Activated T-cell treated with anti-CD3 and anti-CD28 coated beads, Interleukin-2, amount 50 U/mL, for 24 hours (primary cell): ENCODE results near the gene PLSCR5.

Experiments
- DNase-seq: peaks from one replicate; pipeline ENCODE4 v3.0.0-alpha.2; 2020
- H3K27ac Mint-ChIP-seq: 2 replicates; pipeline ENCODE4 v1.8.0; 2020; ENCODE audit warnings: mild to moderate bottlenecking, mixed read lengths
- H3K27me3 Mint-ChIP-seq: 2 replicates; pipeline ENCODE4 v1.8.0; 2020; ENCODE audit warnings: mixed read lengths
- H3K36me3 Mint-ChIP-seq: 2 replicates; pipeline ENCODE4 v1.8.0; 2020; ENCODE audit warnings: low read depth, mixed read lengths
- H3K4me1 Mint-ChIP-seq: 2 replicates; pipeline ENCODE4 v1.8.0; 2020; ENCODE audit warnings: low read depth, mixed read lengths
- H3K4me3 Mint-ChIP-seq: 2 replicates; pipeline ENCODE4 v1.8.0; 2020; ENCODE audit warnings: mild to moderate bottlenecking, moderate library complexity, mixed read lengths
- H3K9me3 Mint-ChIP-seq: 2 replicates; pipeline ENCODE4 v1.8.0; 2020; ENCODE audit warnings: mixed read lengths

PLSCR5 gene

DNA sequence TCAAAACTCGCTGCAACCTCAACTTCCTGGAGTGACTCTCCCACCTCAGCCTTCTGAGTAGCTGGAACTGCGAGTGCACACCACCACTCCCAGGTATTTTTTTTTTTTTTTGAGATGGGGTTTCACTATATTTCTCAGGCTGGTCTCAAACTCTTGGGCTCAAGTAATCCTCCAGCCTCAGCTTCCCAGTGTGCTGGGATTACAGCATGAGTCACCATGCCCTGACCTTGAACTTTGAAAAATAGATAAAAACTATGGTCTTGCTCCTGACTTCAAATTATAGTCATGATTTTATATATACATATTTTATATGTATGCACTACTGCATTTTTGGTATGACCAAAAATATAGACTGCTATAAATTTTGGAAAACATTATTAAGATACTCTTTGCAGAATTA lies 6.9 kb upstream of the PLSCR5 start:
- Mint-ChIP-seq H3K27ac (no peak overlapping the region), H3K4me3 (no peak overlapping the region)

DNA sequence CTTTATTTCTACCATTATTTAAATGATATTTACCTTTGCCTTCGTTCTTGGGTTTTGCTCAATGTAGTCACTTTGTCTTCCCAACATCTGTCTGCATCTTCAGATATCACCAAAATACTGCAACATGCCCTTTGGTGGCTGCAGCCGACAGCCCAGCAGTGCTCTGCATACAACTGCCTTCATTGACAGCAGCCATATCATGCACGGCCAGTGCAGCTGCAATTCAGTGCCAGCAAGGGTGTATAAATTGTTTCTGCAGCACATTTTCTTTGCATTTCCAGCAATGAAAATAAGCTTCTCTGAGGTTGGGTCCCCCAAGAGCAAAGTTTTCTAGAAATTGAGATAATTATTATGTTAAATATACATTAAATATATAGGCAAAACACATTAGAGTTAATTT lies 6.0 kb upstream of the PLSCR5 start:
- H3K27ac Mint-ChIP-seq: no peak overlapping the region
- no peaks in the 10 kb centered on the region for H3K9me3 Mint-ChIP-seq
- H3K4me1 Mint-ChIP-seq: no peaks in the 10 kb centered on the region
- no peak overlapping the region for H3K4me3 Mint-ChIP-seq
- no peak for DNase-seq
- H3K27me3 Mint-ChIP-seq: peaks cover 22% of the 10 kb centered on the region
- H3K36me3 Mint-ChIP-seq: no peaks in the 10 kb centered on the region

More for the DNA sequence above, 6.9 kb upstream of the PLSCR5 start:
- H3K36me3 Mint-ChIP-seq: no peaks in the 10 kb centered on the region
- no peaks in the 10 kb centered on the region for H3K4me1 Mint-ChIP-seq
- no peak for DNase-seq
- H3K27me3 Mint-ChIP-seq: peaks cover 16% of the 10 kb centered on the region
- no peaks in the 10 kb centered on the region for H3K9me3 Mint-ChIP-seq

DNA sequence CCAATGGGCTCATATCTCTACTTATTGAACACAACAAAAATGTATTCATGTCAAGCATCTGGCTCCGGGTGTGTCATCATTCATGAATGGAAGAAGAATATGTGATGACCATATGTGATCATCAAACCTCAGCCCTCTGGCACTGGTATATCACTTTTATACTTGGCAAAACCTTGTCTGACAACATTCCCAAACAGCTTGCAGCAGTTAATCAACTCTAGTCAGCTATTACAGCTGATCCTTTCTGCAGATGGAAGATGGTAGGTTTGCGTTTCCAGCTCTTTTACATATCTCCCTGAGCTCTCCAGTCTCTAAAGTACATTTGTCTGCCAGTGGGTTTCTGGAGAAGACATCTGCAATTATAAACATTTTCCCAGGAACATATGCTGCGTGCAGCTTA lies 6.6 kb downstream of the PLSCR5 start:
- H3K4me1 Mint-ChIP-seq: no peaks in the 10 kb centered on the region
- no peaks in the 10 kb centered on the region for H3K9me3 Mint-ChIP-seq
- peaks cover 7% of the 10 kb centered on the region for H3K27me3 Mint-ChIP-seq
- H3K36me3 Mint-ChIP-seq: no peaks in the 10 kb centered on the region
- no peak overlapping the region for H3K4me3 Mint-ChIP-seq
- no peak overlapping the region for H3K27ac Mint-ChIP-seq
- DNase-seq: no peak

DNA sequence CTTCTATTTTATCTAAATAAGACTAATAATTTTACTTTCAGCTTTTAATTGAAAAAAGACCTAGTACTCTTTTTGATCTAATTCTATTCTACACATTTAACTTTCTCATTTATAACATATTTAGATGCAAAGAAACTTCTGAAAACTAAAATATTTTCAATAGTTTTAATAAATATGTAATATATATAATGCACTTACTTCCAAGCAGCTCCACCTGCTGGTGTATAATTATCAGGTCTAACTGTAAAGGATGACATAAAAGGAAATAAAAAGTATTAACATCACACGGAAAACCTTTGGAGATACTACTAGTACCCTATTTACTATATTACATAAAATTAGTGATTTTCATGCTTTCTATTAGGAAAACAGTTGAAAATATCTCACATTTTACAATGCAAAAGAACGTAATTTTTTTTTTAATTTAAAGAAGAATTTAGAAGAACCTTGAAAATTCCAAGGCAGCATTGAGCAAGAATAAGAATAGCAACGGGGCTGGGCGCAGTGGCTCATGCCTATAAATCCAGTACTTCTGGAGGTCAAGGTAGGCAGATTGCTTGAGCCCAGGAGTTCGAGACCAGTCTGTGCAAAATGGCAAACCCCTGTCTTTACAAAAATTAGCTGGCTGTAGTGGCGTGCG lies 10.2 kb downstream of the PLSCR5 start:
- no peaks in the 10 kb centered on the region for H3K9me3 Mint-ChIP-seq
- peaks cover 4% of the 10 kb centered on the region for H3K27me3 Mint-ChIP-seq
- H3K4me1 Mint-ChIP-seq: no peaks in the 10 kb centered on the region
- no peaks in the 10 kb centered on the region for H3K36me3 Mint-ChIP-seq
- H3K4me3 Mint-ChIP-seq: no peak overlapping the region
- H3K27ac Mint-ChIP-seq: no peak overlapping the region
- no peak for DNase-seq

DNA sequence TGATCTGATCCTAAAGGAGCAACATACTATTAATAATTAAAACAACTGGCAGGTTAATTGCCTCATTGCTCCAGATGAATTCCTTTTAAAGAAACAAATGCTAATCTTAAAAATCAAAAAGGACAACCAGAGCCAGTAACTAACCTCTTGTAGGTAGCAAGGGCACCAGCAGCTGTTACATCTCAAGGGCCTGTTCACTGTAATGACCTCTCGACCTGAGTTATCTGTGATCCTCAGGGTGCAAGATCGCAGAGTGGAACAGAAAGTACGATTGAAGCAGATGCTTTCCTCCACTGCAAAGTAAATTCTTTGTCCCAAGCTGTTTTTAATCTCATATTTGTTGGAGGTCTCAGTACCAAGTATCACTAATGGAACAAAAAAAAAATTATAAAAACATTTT lies 11.4 kb downstream of the PLSCR5 start:
- Mint-ChIP-seq H3K4me1 (no peaks in the 10 kb centered on the region), H3K27ac (no peak overlapping the region), H3K36me3 (no peaks in the 10 kb centered on the region), H3K27me3 (no peaks in the 10 kb centered on the region), H3K4me3 (no peak overlapping the region), H3K9me3 (no peaks in the 10 kb centered on the region)
- no peak for DNase-seq

DNA sequence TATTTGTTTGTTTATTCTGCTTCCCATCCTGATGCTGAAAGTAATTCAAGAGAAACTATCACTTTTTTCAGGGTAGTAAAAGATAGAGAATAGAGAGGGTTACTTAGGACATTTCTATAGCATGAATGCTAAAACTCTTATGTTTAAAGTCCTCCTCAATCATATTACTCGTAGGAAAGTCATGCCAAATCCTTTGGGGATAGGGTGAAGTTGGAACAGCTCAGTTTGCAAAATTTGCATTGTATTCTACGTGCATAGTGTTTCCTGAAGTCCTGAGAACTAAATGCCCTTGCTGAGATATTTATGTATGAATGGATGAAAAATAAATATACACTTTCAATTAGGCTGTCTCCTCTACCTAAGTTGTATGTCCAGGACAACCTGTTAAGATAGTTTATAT lies 14.6 kb downstream of the PLSCR5 start:
- H3K4me3 Mint-ChIP-seq: no peak overlapping the region
- no peaks in the 10 kb centered on the region for H3K36me3 Mint-ChIP-seq
- no peaks in the 10 kb centered on the region for H3K4me1 Mint-ChIP-seq
- DNase-seq: no peak
- no peak overlapping the region for H3K27ac Mint-ChIP-seq
- H3K27me3 Mint-ChIP-seq: no peaks in the 10 kb centered on the region
- no peaks in the 10 kb centered on the region for H3K9me3 Mint-ChIP-seq

DNA sequence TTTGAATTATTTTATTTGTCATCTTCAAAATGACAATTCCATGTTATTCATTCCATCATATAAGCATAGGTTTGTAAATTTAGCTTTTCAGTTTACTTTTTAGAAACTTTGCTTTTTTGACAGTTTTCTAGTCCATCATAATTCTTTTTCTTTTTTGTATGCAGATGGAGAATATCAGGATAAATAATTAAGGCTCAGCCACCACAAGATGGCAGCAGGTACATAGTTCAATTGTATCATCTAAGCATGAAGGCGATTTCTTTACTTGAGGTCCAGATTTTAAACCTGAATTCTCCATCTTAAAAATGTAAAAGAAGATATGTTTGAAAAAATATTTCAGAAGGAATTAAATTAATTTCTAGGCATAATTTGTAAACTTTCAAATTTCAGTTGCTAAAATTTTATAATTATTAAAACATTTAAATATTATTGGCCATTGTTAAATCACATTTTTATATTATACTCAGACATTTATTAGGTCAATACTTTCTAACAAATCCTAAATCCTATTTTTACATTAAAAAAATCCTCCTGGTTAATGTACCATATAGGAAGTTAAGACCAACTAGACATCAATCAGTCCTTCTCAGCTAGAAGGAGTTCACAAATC lies 15.1 kb downstream of the PLSCR5 start:
- no peak overlapping the region for H3K27ac Mint-ChIP-seq
- no peaks in the 10 kb centered on the region for H3K4me1 Mint-ChIP-seq
- peaks cover 2% of the 10 kb centered on the region for H3K27me3 Mint-ChIP-seq
- no peaks in the 10 kb centered on the region for H3K36me3 Mint-ChIP-seq
- H3K4me3 Mint-ChIP-seq: no peak overlapping the region
- no peaks in the 10 kb centered on the region for H3K9me3 Mint-ChIP-seq
- no peak for DNase-seq

DNA sequence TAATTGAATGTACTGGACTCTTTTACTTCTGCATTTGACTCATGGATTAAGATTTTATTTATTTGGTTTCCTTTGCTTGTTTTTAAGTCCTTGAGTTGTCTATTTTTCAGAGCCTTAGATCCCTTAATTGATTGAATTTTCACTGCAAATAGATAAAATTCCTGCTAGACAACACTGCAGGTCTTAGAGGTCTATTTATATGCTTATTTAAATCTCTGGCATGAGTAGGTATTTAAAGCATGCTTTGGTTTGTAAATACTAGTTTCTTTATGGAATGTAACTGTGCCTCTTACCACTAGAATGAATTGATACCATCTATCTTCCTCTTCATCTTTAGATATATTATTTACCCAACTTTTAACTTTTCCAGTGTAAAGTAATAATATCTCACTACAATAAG lies 20.0 kb downstream of the PLSCR5 start:
- peaks cover 3% of the 10 kb centered on the region for H3K9me3 Mint-ChIP-seq
- H3K27me3 Mint-ChIP-seq: peaks cover 5% of the 10 kb centered on the region

DNA sequence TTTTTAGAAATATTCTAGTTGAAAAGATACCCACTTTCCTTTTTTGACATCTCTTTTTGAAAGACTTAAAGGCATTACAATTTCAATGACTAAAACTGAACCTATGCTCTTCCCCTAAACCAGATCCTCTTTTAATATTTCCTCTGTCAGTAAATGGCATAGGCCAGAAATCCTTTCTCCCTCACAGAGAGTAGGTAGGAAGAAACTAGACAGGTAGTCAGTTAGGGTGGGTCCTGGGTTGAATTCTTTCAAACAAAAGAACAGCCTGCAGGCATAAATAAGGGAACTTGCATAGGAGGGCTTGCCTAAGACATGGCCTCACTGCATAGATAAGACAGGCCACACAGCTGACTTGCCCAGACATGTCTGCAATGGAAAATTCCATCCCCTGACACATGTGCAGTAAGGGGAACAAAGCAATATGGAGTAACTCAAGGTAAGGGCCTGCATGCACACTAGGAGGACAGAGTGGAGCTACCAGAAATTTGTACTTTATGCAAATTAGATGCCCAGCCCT lies 23.1 kb downstream of the PLSCR5 start:
- DNase-seq: no peak
- H3K27ac Mint-ChIP-seq: no peak overlapping the region
- no peaks in the 10 kb centered on the region for H3K4me1 Mint-ChIP-seq
- no peaks in the 10 kb centered on the region for H3K36me3 Mint-ChIP-seq
- peaks cover 3% of the 10 kb centered on the region for H3K9me3 Mint-ChIP-seq
- no peak overlapping the region for H3K4me3 Mint-ChIP-seq
- H3K27me3 Mint-ChIP-seq: peaks cover 5% of the 10 kb centered on the region

More for the DNA sequence above, 20.0 kb downstream of the PLSCR5 start:
- no peak overlapping the region for H3K27ac Mint-ChIP-seq
- H3K36me3 Mint-ChIP-seq: no peaks in the 10 kb centered on the region
- no peaks in the 10 kb centered on the region for H3K4me1 Mint-ChIP-seq
- no peak overlapping the region for H3K4me3 Mint-ChIP-seq
- no peak for DNase-seq

DNA sequence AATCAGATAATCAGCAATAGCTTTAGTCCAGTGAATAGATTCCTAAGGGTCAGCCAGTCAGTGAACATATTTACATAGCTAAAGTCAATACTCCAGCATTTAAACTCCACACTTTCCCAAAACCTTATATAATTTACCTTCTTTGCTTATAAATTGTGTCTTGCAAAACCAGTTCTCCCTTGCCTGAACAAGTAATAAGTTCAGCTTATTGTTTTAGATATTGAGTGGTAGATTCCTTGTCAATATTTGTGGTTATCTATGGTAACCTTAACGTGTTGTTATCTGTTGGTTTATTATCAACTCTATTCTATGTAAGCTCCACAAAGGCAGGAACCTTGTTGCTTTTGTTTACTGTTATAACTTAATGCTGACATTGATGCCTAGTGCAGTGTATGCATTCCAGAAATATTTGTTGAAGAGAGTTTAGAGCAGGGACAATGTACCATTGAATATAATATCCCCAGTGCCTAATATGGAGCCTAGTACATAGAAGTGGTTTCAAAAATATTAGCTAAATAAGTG lies 24.0 kb downstream of the PLSCR5 start:
- H3K36me3 Mint-ChIP-seq: no peaks in the 10 kb centered on the region

DNA sequence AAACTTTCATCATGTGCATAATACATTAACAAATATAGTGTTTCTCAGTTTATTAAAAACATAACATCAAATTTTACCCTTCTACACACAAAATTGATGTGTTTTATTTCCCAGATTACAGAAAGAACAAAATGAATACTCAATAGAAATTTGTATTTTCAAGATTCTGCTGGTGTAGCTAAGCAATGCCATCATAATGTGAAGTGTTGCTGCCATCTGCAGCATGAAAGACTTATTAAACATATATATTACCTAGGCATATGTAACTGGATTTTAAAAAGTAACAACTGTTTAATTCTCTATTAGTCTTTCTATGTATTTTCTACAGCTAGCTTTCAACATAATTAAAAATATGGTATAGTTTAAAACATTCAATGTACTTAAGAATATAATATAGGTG lies 27.5 kb downstream of the PLSCR5 start:
- Mint-ChIP-seq H3K27me3 (no peaks in the 10 kb centered on the region), H3K27ac (no peak overlapping the region), H3K36me3 (no peaks in the 10 kb centered on the region), H3K4me3 (no peak overlapping the region), H3K9me3 (no peaks in the 10 kb centered on the region), H3K4me1 (no peaks in the 10 kb centered on the region)
- DNase-seq: no peak

More for the DNA sequence above, 24.0 kb downstream of the PLSCR5 start:
- Mint-ChIP-seq H3K27me3 (peaks cover 5% of the 10 kb centered on the region), H3K9me3 (peaks cover 3% of the 10 kb centered on the region), H3K27ac (no peak overlapping the region), H3K4me3 (no peak overlapping the region), H3K4me1 (no peaks in the 10 kb centered on the region)
- DNase-seq: no peak

DNA sequence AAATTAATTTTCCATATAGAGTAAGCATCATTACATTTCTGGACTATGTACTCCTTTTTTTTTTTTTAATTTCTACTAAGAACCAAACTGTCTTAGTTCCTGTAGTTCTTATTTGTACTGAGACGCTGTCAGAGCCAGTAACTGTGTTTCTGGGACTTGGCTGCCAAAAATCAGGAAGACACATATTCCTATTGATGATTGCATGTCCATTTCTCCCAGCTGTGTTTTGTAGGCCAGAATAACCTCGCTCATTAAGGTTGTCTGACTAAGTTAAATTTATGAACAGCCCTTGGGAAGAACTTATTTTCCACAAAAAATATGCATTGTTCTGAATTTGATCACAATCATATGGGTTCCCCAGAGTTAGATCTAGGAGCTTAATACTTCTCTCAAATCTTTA lies 29.5 kb downstream of the PLSCR5 start:
- no peaks in the 10 kb centered on the region for H3K27me3 Mint-ChIP-seq
- H3K27ac Mint-ChIP-seq: no peak overlapping the region

DNA sequence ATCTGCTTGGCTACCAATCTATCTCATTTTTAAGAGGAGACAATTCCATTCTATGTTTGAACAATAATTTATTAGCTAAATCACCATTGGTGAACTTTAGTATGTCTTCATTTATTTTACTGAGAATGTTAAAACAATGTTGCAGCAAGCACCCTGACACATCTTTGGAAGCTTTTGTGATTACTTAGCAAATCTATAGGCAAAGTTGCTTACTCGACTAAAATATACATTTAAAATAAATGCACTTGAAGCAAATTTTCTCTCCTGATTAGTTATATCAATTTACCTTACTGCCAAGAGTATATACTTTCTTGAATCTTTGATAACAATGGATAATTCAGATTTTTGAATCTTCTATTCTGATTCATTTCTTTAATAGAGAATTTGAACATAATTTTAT lies 31.0 kb downstream of the PLSCR5 start:
- Mint-ChIP-seq H3K9me3 (no peaks in the 10 kb centered on the region), H3K4me3 (no peak overlapping the region), H3K27me3 (no peaks in the 10 kb centered on the region), H3K27ac (no peak overlapping the region), H3K36me3 (no peaks in the 10 kb centered on the region), H3K4me1 (no peaks in the 10 kb centered on the region)
- DNase-seq: no peak

More for the DNA sequence above, 29.5 kb downstream of the PLSCR5 start:
- Mint-ChIP-seq H3K4me3 (no peak overlapping the region), H3K36me3 (no peaks in the 10 kb centered on the region), H3K4me1 (no peaks in the 10 kb centered on the region), H3K9me3 (no peaks in the 10 kb centered on the region)
- DNase-seq: no peak

DNA sequence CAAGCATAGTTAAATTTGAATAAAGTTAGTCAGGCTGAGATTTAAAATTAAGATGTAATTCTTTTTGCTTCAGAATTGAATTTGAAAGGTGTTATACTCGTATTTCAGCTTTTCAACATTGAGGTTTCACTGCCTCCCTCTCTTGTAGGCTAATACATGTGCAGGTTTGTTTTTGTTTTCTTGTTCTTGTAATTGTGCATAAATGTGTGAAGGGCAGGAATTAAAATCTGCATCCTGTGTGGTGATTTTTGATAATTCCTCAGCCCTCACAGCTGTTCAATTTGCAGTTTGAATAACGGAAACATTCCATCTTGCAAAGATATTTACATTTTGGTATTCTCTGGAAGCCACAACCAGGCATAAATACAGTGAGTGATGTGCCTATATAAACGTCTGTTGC lies 35.8 kb downstream of the PLSCR5 start:
- H3K4me3 Mint-ChIP-seq: no peak overlapping the region
- H3K4me1 Mint-ChIP-seq: no peaks in the 10 kb centered on the region
- H3K9me3 Mint-ChIP-seq: no peaks in the 10 kb centered on the region
- no peak for DNase-seq
- no peaks in the 10 kb centered on the region for H3K27me3 Mint-ChIP-seq
- H3K27ac Mint-ChIP-seq: no peak overlapping the region
- H3K36me3 Mint-ChIP-seq: no peaks in the 10 kb centered on the region

DNA sequence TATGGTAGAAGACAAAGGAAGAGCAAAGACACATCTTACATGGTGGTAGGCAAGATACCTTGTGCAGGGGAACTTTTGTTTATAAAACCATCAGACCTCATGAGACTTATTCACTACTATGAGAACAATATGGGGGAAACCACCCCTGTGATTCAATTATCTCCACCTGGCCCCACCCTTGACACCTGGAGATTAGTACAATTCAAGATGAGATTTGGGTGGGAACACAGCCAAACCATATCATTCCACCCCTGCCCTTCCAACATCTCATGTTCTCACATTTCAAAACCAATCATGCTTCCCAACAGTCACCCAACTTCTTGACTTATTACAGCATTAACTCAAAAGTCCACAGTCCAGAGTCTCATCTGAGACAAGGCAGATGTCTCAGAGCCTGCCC lies 39.0 kb downstream of the PLSCR5 start:
- Mint-ChIP-seq H3K4me3 (no peak overlapping the region), H3K27me3 (peaks cover 7% of the 10 kb centered on the region), H3K4me1 (no peaks in the 10 kb centered on the region), H3K36me3 (no peaks in the 10 kb centered on the region), H3K9me3 (no peaks in the 10 kb centered on the region), H3K27ac (no peak overlapping the region)
- no peak for DNase-seq
